SHP77 (cell line): ENCODE measurements around the gene B4GALT5.
"Not testable (repeated sequence)": the region's sequence is repeated elsewhere in the genome, so short reads cannot be mapped to it uniquely, and the experiment has no call there.

Source experiments
- DNase-seq, 2 experiments: peaks; one replicate each; lab custom pipeline; 2025; lab: John Stamatoyannopoulos, UW

B4GALT5 gene

DNA sequence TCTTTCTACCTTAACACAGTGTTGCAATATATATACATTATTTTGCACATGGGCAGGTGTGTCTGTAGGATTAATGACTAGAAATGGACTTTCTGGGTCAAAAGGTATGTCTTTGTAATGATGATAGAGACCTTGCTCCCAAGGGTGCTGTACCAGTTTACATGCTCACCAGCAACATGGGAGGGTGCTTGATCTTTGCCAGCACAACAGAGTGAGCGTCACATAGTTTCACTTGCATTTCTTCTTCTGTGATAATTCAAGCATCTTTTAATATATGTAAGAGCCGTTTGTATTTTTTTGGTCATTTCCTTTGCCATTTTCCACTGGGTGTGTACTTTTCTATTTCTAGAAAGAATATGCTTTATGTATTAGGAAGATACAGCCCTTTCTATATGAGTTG is 23.6 kb upstream of the B4GALT5 start:
- DNase-seq: no peak

DNA sequence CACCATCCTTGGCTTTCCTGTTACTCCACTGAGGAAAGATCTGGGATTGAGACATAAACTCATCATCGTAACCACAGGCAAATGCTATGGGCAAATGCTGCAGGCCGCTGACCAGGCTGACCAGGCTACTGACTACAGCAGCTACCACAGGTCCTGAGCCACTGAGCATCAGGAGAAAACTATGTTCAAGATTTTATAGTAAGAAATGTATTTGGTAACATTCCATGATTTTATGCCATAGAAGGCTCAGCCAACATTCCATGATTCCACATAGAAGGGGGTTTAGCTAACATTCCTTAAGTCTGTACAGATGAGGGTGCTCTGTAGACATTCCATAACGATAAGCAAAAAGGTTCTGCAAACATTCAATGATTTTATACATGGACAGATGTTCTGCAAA is 16.1 kb upstream of the B4GALT5 start:
- DNase-seq: no peak

DNA sequence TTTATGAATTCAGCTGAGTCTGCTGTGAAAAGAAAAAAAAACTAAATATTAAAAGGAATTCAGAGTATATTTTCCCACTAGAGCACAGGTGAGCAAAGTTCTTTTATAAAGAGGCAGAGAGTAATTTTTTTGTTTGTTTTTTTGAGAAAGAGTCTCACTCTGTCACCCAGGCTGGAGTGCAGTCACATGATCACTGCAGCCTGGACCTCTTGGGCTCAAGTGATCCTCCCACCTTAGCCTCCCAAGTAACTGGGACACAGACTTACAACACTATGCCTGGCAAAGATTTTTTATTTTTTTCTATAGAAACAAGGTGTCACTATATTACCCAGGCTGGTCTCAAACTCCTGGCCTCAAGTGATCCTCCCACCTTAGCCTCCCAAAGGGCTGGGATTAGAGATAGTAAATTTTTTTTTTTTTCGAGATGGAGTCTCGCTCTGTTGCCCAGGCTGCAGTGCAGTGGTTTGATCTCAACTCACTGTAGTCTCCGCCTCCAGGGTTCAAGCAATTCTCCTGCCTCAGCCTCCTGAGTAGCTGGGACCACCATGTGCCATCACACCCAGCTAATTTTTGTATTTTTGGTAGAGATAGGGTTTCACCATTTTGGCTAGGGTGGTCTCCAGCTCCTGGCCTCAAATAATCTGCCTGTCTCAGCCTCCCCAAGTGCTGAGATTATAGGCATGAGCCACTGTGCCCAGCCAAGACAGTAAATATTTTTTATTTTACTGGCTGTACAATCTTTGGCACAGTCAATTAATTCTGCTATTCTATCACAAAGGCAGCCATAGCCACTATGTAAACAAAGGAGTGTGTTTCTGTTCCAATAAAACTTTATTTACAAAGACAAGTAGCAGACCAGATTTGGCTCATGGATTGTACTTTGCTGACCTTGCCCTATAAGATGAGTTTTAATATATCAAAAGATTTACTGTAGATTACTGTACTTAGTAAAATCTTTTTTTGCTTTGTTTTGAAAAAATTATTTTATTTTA is 14.5 kb upstream of the B4GALT5 start:
- no peak for DNase-seq

DNA sequence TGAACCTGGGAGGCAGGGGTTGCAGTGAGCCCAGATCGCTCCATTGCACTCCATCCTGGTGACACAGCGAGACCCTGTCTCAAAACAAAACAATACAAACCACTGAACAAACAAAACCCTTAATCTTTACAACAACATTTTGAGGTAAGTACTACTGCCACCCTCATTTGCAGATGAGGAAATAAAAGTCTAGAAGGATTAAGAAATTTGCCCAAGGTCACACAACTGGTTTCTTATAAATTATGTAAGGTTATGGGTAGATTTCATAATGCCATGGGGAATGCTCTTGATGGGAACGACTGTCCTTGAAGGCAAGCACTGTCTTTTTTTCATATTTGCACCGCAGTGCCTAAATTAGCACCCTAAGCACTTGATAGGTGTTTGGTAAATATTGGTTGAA is 13.8 kb upstream of the B4GALT5 start:
- DNase-seq: no peak

DNA sequence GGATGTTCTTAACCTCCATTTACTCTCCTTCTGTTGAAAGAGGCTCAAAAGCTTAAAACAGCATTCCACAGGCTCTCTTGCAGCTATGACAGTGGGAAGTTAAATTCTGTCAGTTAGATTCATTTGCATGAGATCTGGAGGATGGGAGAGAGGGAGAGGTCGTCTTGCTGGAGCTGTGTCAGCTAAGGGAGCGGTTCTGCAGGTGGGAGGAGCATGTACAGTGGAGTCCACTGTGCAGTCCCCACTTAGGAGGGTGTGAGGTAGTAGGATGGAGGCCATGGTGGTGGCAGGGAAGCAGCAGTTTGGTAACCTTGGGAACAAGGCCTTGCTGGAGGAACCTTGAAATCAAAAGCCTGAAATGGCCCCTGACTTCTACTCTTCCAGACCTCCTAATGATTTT is 12.0 kb upstream of the B4GALT5 start:
- no peak for DNase-seq

DNA sequence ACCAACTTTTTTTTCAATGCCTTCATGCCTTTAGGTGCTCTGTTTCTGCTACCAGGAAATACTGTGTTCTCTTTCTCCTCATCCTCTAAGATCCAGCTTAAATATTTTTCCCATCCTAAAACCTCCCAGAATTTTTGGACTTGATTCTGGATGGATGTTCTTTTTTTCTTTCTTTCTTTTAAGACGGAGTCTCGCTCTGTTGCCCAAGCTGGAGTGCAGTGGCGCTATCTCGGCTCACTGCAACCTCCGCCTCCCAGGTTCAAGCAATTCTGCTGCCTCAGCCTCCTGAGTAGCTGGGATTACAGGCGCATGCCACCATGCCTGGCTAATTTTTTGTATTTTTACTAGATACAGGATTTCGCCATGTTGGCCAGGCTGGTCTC is 11.5 kb upstream of the B4GALT5 start:
- not testable (repeated sequence) for DNase-seq

DNA sequence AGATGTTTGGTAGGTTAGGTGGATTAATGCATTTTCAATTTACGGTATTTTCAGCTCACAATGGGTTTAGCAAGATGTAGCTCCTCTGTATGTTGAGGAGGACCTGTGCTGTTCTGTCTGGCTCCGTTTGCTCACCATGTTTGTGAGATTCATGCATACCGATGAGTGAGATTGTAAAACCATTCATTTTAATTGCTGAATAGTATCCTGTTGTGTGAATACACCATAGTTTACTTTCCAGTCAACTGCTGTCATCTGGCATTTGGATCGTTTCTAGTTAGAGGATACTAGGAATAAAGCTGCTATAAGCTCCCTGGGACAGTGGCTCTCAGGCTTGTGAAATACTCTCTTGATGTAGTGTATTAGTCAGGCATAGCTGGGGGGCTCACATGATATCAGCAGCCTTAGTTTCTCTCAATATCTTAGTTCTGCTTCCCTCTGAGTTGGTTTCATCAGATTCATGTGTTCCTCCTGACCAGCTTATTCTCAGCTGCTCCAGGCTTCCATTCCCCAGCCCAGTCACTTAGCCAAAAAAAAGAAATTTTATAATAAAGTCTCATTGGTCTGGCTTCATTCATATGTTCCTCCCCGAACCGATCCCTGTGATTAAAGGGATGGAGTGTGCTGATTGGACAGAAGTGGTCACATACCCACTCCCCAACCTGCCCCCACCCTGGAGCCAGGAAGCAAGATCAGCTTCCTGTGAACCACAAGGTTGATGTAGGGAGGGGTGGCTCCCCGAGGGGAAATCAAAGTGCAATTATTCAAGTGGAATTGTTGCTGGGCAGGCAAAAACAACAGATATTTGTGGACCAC is 10.9 kb upstream of the B4GALT5 start:
- DNase-seq: peak in 1 of 2 experiments; percentile 5

DNA sequence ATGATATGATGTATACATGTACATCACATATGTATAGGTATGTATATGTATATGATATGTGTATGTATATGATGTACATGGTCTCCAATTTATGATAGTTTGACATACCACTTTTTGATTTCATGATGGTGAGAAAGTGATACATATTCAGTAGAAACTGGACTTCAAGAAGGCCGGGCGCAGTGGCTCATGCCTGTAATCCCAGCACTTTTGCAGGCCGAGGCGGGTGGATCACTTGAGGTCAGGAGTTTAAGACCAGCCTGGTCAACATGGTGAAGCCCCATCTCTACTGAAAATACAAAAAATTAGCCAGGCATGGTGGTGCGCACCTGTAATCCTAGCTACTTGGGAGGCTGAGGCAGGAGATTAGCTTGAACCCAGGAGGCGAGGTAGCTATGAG is 10.1 kb upstream of the B4GALT5 start:
- not testable (repeated sequence) for DNase-seq

DNA sequence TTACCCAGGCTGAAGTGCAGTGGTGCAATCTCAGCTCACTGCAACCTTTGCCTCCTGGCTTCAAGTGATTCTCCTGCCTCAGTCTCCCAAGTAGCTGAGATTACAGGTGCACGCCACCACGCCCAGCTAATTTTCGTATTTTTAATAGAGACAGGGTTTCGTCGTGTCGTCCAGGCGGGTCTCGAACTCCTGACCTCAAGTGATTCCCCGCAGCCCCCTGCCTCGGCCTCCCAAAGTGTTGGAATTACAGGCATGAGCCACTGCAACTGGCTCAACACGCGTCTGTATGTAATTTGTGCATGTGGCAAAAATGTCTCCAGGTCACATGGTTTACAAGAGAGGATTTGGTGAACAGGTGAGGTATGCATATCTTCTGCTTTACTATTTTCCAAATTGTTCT is 7.6 kb upstream of the B4GALT5 start:
- DNase-seq: not testable (repeated sequence)

DNA sequence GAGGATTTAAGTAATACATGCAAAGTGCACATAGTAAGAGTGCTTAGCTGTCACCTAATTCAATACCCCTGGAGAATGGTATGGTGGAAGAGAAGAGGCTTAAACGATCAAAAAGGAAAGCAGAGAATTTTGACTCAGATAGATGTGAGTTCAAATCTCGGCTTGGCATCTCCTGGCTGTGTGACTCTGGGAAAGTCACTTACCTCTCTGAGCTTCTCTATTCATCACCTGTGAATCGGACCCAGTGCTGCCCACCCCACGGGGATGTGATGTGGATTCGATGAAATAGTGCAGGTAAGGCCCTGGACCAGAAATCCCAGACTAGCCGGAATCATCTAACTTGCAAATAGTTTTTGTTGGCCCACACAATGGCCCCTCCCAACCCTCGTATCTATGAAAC is 1.8 kb upstream of the B4GALT5 start:
- no peak for DNase-seq

DNA sequence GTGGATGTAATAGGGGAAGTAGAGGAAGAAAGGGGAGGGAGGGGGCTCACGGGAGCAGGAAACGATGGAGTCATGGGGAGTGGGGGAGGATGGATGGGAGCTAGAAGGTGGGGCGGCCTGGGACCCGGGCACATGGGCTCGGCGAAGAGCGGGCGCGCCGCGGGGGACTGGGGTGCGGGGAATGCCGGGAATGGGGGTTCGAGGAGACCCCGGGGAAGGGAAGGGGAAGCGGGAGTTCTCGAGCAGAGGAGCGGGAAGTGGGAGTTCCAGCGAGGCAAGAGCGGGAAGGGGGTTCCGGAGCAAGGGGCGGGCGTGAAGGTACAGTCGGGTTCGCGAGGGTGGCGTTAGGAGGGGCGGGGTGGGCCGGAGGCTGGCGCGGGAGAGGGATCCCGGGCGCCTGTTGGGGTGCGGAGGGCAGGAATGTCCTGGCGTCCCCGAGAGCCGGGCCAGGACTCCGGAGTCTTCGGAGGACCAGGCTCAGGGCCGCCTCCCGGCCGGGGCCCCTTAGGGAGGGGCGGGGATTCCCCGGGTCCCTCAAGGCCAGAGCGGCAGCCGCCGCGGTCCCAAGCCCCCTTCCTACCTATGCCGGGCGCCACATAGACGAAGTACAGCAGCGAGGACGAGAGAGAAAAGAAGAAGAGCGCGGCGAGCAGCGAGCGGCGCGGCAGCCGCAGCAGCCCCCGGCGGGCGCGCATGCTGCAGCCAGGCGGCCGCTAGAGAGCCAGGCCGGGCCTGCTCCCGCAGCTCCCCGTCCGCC is 504 bp downstream of the B4GALT5 start:
- DNase-seq: peak in 1 of 2 experiments; percentile 42

DNA sequence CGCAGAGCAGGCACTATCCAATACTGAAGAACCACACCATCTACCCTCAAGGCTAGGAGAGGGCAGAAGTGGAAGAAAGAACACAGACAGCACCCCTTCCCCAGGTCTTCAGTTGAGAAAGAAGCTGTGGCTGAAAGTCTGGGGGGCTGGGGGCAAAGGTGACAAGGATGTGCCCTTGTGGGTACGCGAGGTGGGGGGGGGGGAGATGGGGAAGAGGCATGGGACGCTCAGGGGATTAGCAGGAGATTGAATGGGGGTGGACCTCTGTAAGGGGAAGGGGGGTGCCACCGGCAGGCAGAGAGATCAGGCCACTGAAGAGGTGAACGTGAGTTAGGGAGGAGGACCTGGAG is 1.1 kb downstream of the B4GALT5 start:
- DNase-seq: no peak

DNA sequence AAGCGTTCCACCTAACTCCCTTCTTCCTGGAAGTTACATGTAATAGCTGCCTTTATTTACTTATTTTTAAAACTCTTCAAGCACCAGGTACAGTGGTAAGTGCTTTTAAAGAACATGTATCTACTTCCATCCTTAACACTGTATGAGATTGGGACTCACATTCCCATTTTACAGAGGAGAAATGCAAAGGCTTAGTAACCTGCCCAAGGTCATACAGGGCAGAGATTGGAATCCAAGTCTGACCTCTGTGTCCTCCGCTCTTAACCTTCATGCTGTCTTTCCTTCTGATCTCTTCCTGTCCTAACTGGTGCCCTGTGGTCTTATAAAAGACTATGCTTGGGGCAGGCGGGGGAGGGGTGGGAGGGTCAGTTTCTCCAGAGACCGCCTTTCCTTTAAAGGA is 1.6 kb downstream of the B4GALT5 start:
- no peak for DNase-seq

DNA sequence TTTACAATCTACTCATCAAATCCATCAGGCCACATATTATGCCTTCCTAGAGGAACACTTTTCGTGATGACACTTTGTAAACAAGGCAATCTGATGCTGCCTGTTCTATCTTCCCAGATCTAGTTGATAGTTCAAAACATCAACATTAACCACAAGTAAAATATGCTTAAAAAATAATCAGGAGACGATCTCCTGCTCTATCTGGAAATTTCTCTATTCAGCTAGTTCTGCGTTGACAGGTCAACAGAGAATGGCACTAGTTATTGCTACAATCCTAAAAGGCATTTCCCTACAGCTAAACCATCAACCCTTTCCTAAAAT is 2.1 kb downstream of the B4GALT5 start:
- DNase-seq: no peak

DNA sequence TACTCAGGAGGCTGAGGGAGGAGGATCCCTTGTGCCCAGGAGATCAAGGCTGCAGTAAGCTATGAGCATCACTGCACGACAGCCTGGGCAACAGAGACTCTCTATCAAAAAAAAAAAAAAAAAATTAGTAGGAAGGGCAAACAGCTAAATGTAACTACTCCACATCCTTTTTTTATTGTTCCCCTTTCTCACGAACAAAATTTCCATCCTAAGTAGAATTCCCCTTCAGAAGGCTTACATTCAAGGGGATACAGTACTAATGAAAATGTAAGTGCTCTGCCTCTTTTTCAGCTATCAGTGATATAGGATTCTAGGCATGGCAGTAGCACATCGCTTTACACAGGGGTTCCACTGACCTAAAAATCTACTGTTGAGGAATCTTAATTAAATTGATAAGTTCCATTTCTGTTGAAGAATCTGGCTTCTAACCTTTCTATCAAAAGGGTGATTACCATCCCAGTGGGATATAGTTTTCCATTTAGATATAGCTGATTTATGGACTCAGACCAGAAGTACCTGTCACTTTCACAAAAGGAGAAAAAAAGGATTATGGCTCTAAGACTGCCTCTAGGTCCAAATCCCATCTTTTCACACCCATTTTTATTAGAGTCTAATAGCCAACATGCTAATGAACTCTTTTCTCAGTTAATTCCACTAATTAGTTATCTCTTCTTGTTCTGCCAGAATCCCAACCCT is 2.6 kb downstream of the B4GALT5 start:
- DNase-seq: no peak

DNA sequence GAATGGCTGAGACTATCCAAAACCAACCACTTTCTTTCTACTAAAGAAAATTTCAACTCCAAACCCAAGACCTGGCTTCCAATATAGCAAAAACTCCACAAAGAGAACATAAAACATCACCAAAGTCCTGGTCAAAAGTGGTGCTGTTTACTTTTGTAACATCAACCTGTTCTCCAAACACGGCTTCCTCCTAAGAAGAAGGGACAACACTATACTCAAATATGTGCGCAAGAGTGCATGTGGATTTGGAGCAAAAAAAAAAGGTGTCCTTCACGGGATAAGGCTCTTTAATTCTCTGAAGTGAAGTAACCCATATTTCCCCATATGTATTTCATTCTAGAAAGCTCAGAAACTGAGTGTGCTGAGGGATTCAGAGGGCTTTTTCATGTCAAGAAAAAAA is 6.6 kb downstream of the B4GALT5 start:
- no peak for DNase-seq

DNA sequence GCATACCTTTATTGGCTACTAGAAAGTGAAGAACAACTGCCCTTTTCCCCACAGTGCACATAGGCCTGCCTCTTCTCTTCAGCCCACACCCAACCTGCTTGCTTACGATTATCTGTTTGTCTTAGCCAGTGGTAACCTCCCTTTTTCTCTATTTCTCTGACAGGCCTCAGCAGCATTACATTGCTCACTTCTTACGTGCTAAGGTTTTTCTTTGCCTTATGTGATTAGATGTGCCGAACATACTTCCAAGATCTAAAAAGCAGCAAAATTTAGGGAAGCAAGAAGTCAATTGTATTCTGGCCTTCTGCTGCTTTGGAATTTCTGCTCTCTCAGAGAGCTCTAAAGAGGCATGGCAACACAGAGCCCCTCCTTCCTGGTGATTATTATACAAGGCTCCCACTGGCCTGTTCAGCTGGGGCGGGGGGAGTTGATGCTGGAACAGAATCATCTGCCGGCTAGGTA is 7.0 kb downstream of the B4GALT5 start:
- no peak for DNase-seq

DNA sequence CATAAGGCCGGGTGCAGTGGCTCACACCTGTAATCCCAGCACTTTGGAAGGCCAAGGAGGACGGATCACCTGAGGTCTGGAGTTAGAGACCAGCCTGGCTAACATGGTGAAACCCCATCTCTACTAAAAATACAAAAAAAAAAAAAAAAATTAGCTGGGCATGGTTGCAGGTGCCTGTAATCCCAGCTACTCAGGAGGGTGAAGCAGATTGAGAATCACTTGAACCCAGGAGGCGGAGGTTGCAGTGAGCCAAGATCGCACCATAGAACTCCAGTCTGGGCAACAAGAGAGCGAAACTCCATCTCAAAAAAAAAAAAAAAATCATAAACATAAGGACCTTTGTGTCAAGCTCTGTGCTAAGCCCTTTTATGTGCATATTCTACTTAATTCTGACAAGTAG is 7.8 kb downstream of the B4GALT5 start:
- not testable (repeated sequence) for DNase-seq

DNA sequence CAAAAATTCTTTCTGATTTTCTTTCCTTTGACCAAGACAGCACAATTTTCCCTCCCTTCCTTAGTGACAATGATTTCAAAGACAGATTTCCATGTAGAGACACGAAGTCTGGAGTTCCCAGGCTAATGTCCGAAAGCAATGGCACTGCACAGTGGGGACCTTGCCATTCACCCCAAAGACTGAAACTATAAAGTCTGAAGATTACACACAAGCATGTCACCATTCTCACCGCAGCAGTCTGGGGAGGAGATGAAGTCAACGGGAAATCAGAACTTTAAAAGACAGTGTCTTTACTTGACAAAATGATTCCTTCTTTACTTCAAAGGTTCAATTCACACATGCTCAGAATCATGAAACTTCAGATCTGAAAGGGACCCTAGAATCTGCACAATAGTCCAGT is 8.3 kb downstream of the B4GALT5 start:
- DNase-seq: no peak

DNA sequence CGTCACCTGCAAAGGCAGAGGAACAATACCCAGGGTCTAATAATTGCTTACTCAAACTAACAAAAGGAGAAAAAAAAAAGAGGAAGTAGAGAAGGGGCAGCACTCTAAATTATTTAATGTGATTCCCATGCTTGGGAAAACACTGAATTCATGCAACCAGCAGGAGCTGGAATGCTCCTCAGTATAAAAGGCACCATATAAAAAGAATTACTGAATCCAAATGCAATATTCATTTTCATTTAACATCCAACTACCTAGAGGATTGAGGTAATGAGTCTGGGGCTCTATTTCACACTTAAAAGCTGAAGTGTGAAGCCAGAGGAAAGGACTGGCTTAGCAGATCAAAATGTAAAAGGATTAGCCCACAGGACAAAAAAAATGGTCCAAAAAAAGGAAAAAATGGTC is 8.7 kb downstream of the B4GALT5 start:
- DNase-seq: no peak

DNA sequence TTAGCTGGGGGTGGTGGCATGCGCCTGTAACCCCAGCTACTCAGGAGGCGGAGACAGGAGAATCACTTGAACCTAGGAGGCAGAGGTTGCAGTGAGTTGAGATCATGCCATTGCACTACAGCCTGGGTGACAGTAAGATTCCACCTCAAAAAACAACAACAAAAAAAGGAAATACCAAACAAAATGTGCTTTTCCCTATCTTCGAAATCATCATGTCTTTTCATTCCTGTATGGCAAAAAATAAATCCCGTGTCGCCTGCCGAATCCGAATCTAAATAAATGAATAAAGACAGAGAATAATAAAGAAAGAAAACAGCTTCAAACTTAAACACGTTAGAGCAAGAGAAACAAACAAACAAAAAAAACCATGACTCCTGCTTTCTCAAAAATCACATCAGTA is 11.8 kb downstream of the B4GALT5 start:
- no peak for DNase-seq

DNA sequence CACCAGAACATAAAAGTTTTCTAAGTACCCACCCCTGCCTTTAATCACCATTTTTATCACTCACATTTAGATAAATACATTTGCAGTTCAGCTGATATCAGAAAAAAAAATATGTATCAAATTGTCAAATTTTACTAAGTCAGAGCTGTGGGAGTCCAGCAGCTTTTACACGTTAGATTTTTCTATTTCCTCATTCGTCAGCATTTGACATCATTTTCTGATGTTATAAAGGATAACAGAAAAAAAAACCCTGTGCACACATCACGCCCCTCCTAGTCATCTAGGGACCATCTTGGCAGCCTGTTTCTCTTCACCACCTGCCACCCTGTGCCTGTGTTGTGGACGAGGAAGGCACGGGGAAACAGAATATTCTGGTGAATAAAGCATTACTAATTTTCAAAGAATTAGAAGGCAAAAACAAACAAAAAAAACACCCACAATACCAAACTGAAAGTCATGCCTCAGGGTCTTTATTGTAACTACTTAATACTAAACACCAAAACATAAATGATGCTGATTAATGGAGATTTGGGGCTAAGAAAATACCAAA is 12.4 kb downstream of the B4GALT5 start:
- DNase-seq: no peak
